T-helper 1 cell treated with Interleukin-12 subunit alpha and Interleukin-12 subunit beta and Interleukin-4 antibody, amounts not matched to agents 30 ng/mL and 1 ng/mL, for 36 hours (primary cell): Measurements from ENCODE around the gene TPCN2. TPM values are rescaled to one million over a fixed set of nuclear protein-coding genes. Genes with fewer than 3 reads are reported as not detected.

Experiments
- intact Hi-C: fragments of 100-400 bp; cut with micrococcal nuclease; formaldehyde crosslinking; loops from one replicate; pipeline ENCODE4 v1.15.1; 2024
- total RNA-seq: library from RNA; stranded (reverse); gene quantifications from 2 replicates; pipeline ENCODE4 v1.2.3, GENCODE V29; 2022

Gene TPCN2
- total RNA-seq, 1 donor from 2014 or later = 20.4 TPM

DNA sequence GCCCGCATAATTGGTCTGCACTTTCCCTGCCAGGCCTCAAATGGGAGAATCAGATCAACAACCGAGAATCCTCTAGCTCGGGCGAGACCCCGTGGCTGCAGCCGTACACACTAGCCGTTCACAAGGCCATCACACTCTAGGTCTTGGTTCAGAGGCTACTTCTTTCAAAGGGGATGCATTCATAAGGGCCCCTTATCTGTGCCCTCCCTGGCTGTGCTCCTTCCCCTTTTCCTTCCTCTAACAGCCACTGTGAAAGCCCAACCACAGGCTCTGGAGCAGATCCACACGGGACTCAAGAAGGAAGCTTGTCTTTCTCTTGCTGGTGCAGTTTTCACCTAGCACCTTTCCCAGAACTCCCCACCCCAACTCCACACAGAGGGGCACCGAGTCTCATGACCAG is 131.5 kb downstream of the TPCN2 start:
- intact Hi-C loops = no loop called here

DNA sequence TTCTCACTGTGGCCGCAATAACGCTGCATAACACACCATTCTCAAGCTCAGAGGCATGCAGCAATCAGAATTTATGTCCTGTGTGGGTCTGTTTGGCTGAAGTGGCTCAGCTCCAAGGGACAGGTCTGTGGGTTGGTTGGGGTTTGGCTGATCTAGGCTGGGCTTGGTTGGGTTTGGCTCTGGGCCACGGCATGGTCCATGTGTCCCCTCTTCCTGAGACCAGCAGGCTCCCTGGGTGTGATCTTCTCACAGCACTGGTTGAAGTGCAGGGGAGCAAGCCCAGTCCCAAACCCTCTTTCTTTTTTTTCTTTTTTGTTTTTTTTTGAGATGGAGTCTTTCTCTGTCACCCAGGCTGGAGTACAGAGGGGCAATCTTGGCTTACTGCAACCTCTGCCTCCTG is 132.0 kb downstream of the TPCN2 start:
- intact Hi-C loops = no loop called here

DNA sequence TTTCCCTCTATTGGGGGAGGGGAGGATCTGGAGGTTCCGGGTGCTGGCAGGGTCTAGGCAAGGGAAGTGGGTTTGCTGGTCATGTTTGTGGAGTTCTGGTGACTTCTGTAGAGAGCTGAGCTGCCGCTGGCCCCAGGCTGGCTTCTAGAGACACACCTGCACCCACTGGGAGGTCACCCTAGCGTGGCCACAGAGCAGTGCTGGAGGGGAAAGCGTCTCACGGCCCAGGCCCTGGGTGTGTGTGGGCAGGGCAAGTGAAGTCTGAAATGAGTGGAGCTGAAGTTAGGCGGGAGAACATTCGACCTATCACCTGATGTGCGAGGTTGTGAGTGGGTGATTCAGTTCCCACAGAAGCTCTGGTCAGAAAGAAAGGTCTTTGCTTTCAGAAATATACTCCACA is 134.9 kb downstream of the TPCN2 start:
- intact Hi-C loops = no loop called here

Other genes starting within 250 kb of the TPCN2 start
- 28.3 and 31.7 TPM in 2 replicates for gene CPT1A, start 207.0 kb upstream of the TPCN2 start, total RNA-seq
- gene MRPL21, start 145.1 kb upstream of the TPCN2 start, total RNA-seq = 66.2 and 68.5 TPM in 2 replicates
- 28.7 and 32.0 TPM in 2 replicates for gene IGHMBP2, start 145.0 kb upstream of the TPCN2 start, total RNA-seq
- gene MRGPRD, start 67.9 kb upstream of the TPCN2 start, total RNA-seq = not detected in 2 replicates
- gene MRGPRF, start 35.7 kb upstream of the TPCN2 start, total RNA-seq = not detected in 2 replicates
- 0.51 and 0.64 TPM in 2 replicates for gene SMIM38, start 107.0 kb downstream of the TPCN2 start, total RNA-seq
- gene MYEOV, start 245.2 kb downstream of the TPCN2 start, total RNA-seq = not detected in 2 replicates